Testis (tissue), 3 donors: ENCODE data around the gene ATP13A3. TPM values are rescaled to one million over a fixed set of nuclear protein-coding genes. Genes with fewer than 3 reads are reported as not detected.
"Not testable (repeated sequence)": the region's sequence is repeated elsewhere in the genome, so short reads cannot be mapped to it uniquely, and the experiment has no call there.

Experiments used
- DNase-seq: peaks from one replicate; pipeline ENCODE4 v3.0.0-alpha.2; 2019
- H3K27ac ChIP-seq, 2 donors: fragments of 200-600 bp; sonication (generic); one replicate each; pipeline ENCODE4 v1.5.1; 2019
- H3K27me3 ChIP-seq: fragments of 200-600 bp; sonication (generic); one replicate; pipeline ENCODE4 v1.5.1; 2019
- H3K36me3 ChIP-seq: fragments of 200-600 bp; sonication (generic); one replicate; pipeline ENCODE4 v1.5.1; 2017; ENCODE audit warnings: low read depth; ENCODE audit errors: missing control alignments
- H3K4me1 ChIP-seq: fragments of 200-600 bp; sonication (generic); one replicate; pipeline ENCODE4 v1.5.1; 2019
- H3K4me3 ChIP-seq, 2 donors: fragments of 200-600 bp; sonication (generic); one replicate each; pipeline ENCODE4 v1.5.1; 2017 to 2019
- H3K9me3 ChIP-seq: fragments of 200-600 bp; sonication (generic); one replicate; pipeline ENCODE4 v1.5.1; 2017
- CTCF ChIP-seq, 3 experiments: fragments of 450-650 bp in 2 of 3; fragments of 200-600 bp in 1 of 3; sonication (generic) in 1 of 3; IDR thresholded peaks; one replicate each; pipeline ENCODE4 v1.5.1; 2016 to 2019; ENCODE audit warnings: antibody characterized with exemption in 3 of 3, mild to moderate bottlenecking in 2 of 3, moderate library complexity in 1 of 3
- POLR2A ChIP-seq: fragments of 450-650 bp; IDR thresholded peaks from one replicate; pipeline ENCODE4 v1.6.1; 2017; ENCODE audit warnings: antibody characterized with exemption, mild to moderate bottlenecking, moderate library complexity
- WGBS, 2 donors: methylation state at CpG; one replicate each; pipeline ENCODE4 v1.1.5; 2018; 5-methylcytosine and 5-hydroxymethylcytosine counted together
- intact Hi-C: fragments of 100-400 bp; cut with DNase I; formaldehyde crosslinking; loops from one replicate; pipeline ENCODE4 v1.15.1; 2023; ENCODE audit warnings: low total_unique reads
- polyA plus RNA-seq: library from polyadenylated mRNA; stranded (reverse); fragments of 350-450 nt; fragmentation: Illumina TruSeq; extraction: RNeasy Lipid Tissue Mini Kit (QIAGEN cat#74804); gene quantifications from one replicate; pipeline ENCODE4 v1.2.3, GENCODE V29; 2014; ENCODE audit warnings: low read depth, low replicate concordance; ENCODE audit not compliant: insufficient read depth
- total RNA-seq, 2 donors: library from RNA; depleted of rRNA; stranded (reverse); fragments of >200 nt; gene quantifications; one replicate each; pipeline ENCODE4 v1.2.3, GENCODE V29; 2016

Gene ATP13A3
- total and polyA plus RNA-seq, 3 donors from 2014 or later, result 26.6 to 62.3 (median 51.8) TPM

GRCh38 chr3:194526164-194526563 lies 39.4 kb upstream of the ATP13A3 start:
- no peaks in the 10 kb centered on the region for H3K9me3 ChIP-seq
- 64 to 85% methylated on average over 3 to 4 of the region's 4 CpGs for WGBS, 2 donors
- H3K36me3 ChIP-seq, result no peaks in the 10 kb centered on the region
- no peak for DNase-seq
- H3K27ac ChIP-seq, result no peak overlapping the region
- H3K4me3 ChIP-seq, result no peak overlapping the region
- H3K27me3 ChIP-seq, result no peaks in the 10 kb centered on the region
- TF ChIP-seq POLR2A (no peak), CTCF (IDR thresholded peaks at IDR 0.05) (no peak)
- H3K4me1 ChIP-seq, result no peaks in the 10 kb centered on the region
- intact Hi-C loops, result no loop called here

GRCh38 chr3:194522579-194523046 lies 35.8 kb upstream of the ATP13A3 start:
- H3K27ac ChIP-seq, result no peak overlapping the region
- intact Hi-C loops, result no loop called here
- 64% methylated on average over 4 of the region's 4 CpGs for WGBS, 2 donors
- DNase-seq, result no peak
- H3K4me3 ChIP-seq, result no peak overlapping the region
- H3K27me3 ChIP-seq, result no peaks in the 10 kb centered on the region
- no peaks in the 10 kb centered on the region for H3K36me3 ChIP-seq
- TF ChIP-seq POLR2A, result no peak
- no peak for TF ChIP-seq CTCF (IDR thresholded peaks at IDR 0.05)
- H3K4me1 ChIP-seq, result no peaks in the 10 kb centered on the region
- no peaks in the 10 kb centered on the region for H3K9me3 ChIP-seq

- WGBS, 2 donors, result 85 to 97% methylated on average over 2 of the region's 2 CpGs
- no peaks in the 10 kb centered on the region for H3K9me3 ChIP-seq
- no peaks in the 10 kb centered on the region for H3K27me3 ChIP-seq
- H3K36me3 ChIP-seq, result no peaks in the 10 kb centered on the region
- intact Hi-C loops, result no loop called here
- no peak for DNase-seq
- H3K4me1 ChIP-seq, result no peaks in the 10 kb centered on the region
- H3K27ac ChIP-seq, result no peak overlapping the region
- TF ChIP-seq POLR2A (no peak), CTCF (IDR thresholded peaks at IDR 0.05) (no peak)
- H3K4me3 ChIP-seq, result no peak overlapping the region
Measured at GRCh38 chr3:194521510-194522260, 34.9 kb upstream of the ATP13A3 start.

DNA sequence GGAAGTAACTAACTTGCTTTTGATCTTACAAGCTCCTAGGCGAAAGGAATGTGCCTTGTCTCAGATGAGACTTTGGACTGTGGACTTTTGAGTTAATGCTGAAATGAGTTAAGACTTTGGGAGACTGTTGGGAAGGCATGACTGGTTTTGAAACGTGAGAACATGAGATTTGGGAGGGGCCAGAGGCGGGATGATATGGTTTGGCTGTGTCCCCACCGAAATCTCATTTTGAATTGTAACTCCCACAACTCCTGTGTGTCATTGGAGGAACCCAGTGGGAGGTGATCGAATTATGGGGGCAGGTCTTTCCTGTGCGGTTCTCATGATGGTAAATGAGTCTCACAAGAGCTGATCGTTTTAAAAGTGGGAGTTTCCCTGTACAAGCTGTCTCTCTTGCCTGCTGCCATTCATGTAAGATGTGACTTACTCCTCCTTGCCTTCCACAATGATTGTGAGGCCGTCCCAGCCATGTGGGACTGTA lies 33.9 kb upstream of the ATP13A3 start:
- 69 to 79% methylated on average over 8 of the region's 8 CpGs for WGBS, 2 donors
- DNase-seq, H3K9me3 ChIP-seq, H3K27me3 ChIP-seq, H3K4me1 ChIP-seq, H3K4me3 ChIP-seq, H3K36me3 ChIP-seq, H3K27ac ChIP-seq, intact Hi-C loops: not testable (repeated sequence)

DNA sequence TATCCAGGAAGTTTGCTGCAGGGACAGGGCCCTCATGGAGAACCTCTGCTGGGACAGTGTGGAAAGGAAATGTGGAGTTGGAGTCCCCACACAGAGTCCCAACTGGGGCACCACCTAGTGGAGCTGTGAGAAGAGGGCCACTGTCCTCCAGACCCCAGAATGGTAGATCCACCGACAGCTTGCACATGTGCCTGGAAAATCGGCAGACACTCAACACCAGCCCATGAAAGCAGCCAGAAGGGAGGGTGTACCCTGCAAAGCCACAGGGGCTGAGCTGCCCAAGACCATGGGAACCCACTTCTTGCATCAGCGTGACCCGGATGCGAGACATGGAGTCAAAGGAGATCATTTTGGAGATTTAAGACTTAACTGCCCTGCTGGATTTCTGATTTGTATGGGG lies 33.4 kb upstream of the ATP13A3 start:
- H3K4me1 ChIP-seq, H3K36me3 ChIP-seq, H3K9me3 ChIP-seq, H3K27me3 ChIP-seq, H3K4me3 ChIP-seq, DNase-seq, intact Hi-C loops, H3K27ac ChIP-seq: not testable (repeated sequence)
- 76 to 91% methylated on average over 3 to 5 of the region's 5 CpGs for WGBS, 2 donors

GRCh38 chr3:194518652-194519051 lies 31.9 kb upstream of the ATP13A3 start:
- no peak overlapping the region for H3K4me3 ChIP-seq
- no peaks in the 10 kb centered on the region for H3K9me3 ChIP-seq
- TF ChIP-seq POLR2A, result no peak
- no peak for DNase-seq
- no peaks in the 10 kb centered on the region for H3K4me1 ChIP-seq
- intact Hi-C loops, result no loop called here
- H3K36me3 ChIP-seq, result no peaks in the 10 kb centered on the region
- H3K27me3 ChIP-seq, result no peaks in the 10 kb centered on the region
- no peak overlapping the region for H3K27ac ChIP-seq
- 78 to 79% methylated on average over 2 of the region's 2 CpGs for WGBS, 2 donors
